PC-9 (cell line): ENCODE results near the gene DAB1.

ENCODE experiments used
- CTCF ChIP-seq: fragments of 200-600 bp; sonication (generic); conservative IDR thresholded peaks from 2 replicates; pipeline ENCODE4 v1.6.1; 2017; ENCODE audit warnings: mixed run types, antibody characterized with exemption, mild to moderate bottlenecking, moderate library complexity
- EZH2 ChIP-seq: fragments of 200-600 bp; sonication (generic); IDR thresholded peaks from 2 replicates; pipeline ENCODE4 v1.8.0; 2017; ENCODE audit warnings: antibody characterized with exemption, low read depth

- TF ChIP-seq CTCF (no peak), EZH2 (no peak)
Measured at GRCh38 chr1:57160594-57160993, 263.3 kb downstream of the DAB1 start.
